ENCODE measurements around the gene STIL.

GRCh38 chr1:47252369-47252768 lies 61.6 kb downstream of the STIL start:
- TF ChIP-seq CTCF (IDR thresholded peaks at IDR 0.05), result no peak
- TF ChIP-seq POLR2A (IDR thresholded peaks at IDR 0.05), result no peak

Data from suprapubic skin (tissue), 3 donors.